Testis (tissue), 3 donors: ENCODE data around the gene IFIT2. TPM values are rescaled to one million over a fixed set of nuclear protein-coding genes. Genes with fewer than 3 reads are reported as not detected.
"Not testable (repeated sequence)": the region's sequence is repeated elsewhere in the genome, so short reads cannot be mapped to it uniquely, and the experiment has no call there.

Source experiments
- DNase-seq: peaks from one replicate; pipeline ENCODE4 v3.0.0-alpha.2; 2019
- H3K27ac ChIP-seq, 2 donors: fragments of 200-600 bp; sonication (generic); one replicate each; pipeline ENCODE4 v1.5.1; 2019
- H3K27me3 ChIP-seq: fragments of 200-600 bp; sonication (generic); one replicate; pipeline ENCODE4 v1.5.1; 2019
- H3K36me3 ChIP-seq: fragments of 200-600 bp; sonication (generic); one replicate; pipeline ENCODE4 v1.5.1; 2017; ENCODE audit warnings: low read depth; ENCODE audit errors: missing control alignments
- H3K4me1 ChIP-seq: fragments of 200-600 bp; sonication (generic); one replicate; pipeline ENCODE4 v1.5.1; 2019
- H3K4me3 ChIP-seq, 2 donors: fragments of 200-600 bp; sonication (generic); one replicate each; pipeline ENCODE4 v1.5.1; 2017 to 2019
- H3K9me3 ChIP-seq: fragments of 200-600 bp; sonication (generic); one replicate; pipeline ENCODE4 v1.5.1; 2017
- CTCF ChIP-seq, 3 experiments: fragments of 450-650 bp in 2 of 3; fragments of 200-600 bp in 1 of 3; sonication (generic) in 1 of 3; IDR thresholded peaks; one replicate each; pipeline ENCODE4 v1.5.1; 2016 to 2019; ENCODE audit warnings: antibody characterized with exemption in 3 of 3, mild to moderate bottlenecking in 2 of 3, moderate library complexity in 1 of 3
- POLR2A ChIP-seq: fragments of 450-650 bp; IDR thresholded peaks from one replicate; pipeline ENCODE4 v1.6.1; 2017; ENCODE audit warnings: antibody characterized with exemption, mild to moderate bottlenecking, moderate library complexity
- WGBS, 2 donors: methylation state at CpG; one replicate each; pipeline ENCODE4 v1.1.5; 2018; 5-methylcytosine and 5-hydroxymethylcytosine counted together
- intact Hi-C: fragments of 100-400 bp; cut with DNase I; formaldehyde crosslinking; loops from one replicate; pipeline ENCODE4 v1.15.1; 2023; ENCODE audit warnings: low total_unique reads
- polyA plus RNA-seq: library from polyadenylated mRNA; stranded (reverse); fragments of 350-450 nt; fragmentation: Illumina TruSeq; extraction: RNeasy Lipid Tissue Mini Kit (QIAGEN cat#74804); gene quantifications from one replicate; pipeline ENCODE4 v1.2.3, GENCODE V29; 2014; ENCODE audit warnings: low read depth, low replicate concordance; ENCODE audit not compliant: insufficient read depth
- total RNA-seq, 2 donors: library from RNA; depleted of rRNA; stranded (reverse); fragments of >200 nt; gene quantifications; one replicate each; pipeline ENCODE4 v1.2.3, GENCODE V29; 2016

The IFIT2 gene
- total and polyA plus RNA-seq, 3 donors from 2014 or later = 1.3 to 4.3 (median 1.6) TPM

- intact Hi-C loops = no loop called here
- 76 to 81% methylated on average over 5 of the region's 5 CpGs for WGBS, 2 donors
Observed at GRCh38 chr10:89348481-89348880, 46.6 kb downstream of the IFIT2 start.

GRCh38 chr10:89348975-89349374, 47.1 kb downstream of the IFIT2 start:
- Histone ChIP-seq H3K4me1 (peaks cover 16% of the 10 kb centered on the region), H3K36me3 (no peaks in the 10 kb centered on the region), H3K9me3 (no peaks in the 10 kb centered on the region), H3K4me3 (no peak overlapping the region), H3K27me3 (no peaks in the 10 kb centered on the region), H3K27ac (no peak overlapping the region)
- DNase-seq = no peak
- intact Hi-C loops = no loop called here
- 55 to 75% methylated on average over 2 of the region's 2 CpGs for whole genome bisulfite sequencing, 2 donors
- no peak for TF ChIP-seq POLR2A
- TF ChIP-seq CTCF (IDR thresholded peaks at IDR 0.05) = no peak

More at GRCh38 chr10:89348481-89348880, 46.6 kb downstream of the IFIT2 start:
- TF ChIP-seq CTCF (IDR thresholded peaks at IDR 0.05) = no peak
- H3K4me1 ChIP-seq = peaks cover 16% of the 10 kb centered on the region
- H3K36me3 ChIP-seq = no peaks in the 10 kb centered on the region
- no peak overlapping the region for H3K4me3 ChIP-seq
- H3K27ac ChIP-seq = no peak overlapping the region
- H3K27me3 ChIP-seq = no peaks in the 10 kb centered on the region
- no peak for DNase-seq
- no peaks in the 10 kb centered on the region for H3K9me3 ChIP-seq

- DNase-seq = peak; percentile 32
- WGBS, 2 donors = 39 to 41% methylated on average over 7 of the region's 7 CpGs
- peak overlapping the region; percentile 14 to 83 for H3K27ac ChIP-seq
- H3K36me3 ChIP-seq, H3K9me3 ChIP-seq, H3K4me3 ChIP-seq, H3K27me3 ChIP-seq, intact Hi-C loops: not testable (repeated sequence)
- H3K4me1 ChIP-seq = peaks cover 16% of the 10 kb centered on the region
Observed at GRCh38 chr10:89350631-89351315, 48.9 kb downstream of the IFIT2 start.

GRCh38 chr10:89351412-89351779, 49.5 kb downstream of the IFIT2 start:
- intact Hi-C loops = no loop called here
- no peak overlapping the region for H3K4me3 ChIP-seq
- peaks cover 16% of the 10 kb centered on the region for H3K4me1 ChIP-seq
- no peaks in the 10 kb centered on the region for H3K36me3 ChIP-seq
- TF ChIP-seq CTCF (IDR thresholded peaks at IDR 0.05) = no peak
- no peak for TF ChIP-seq POLR2A
- DNase-seq = no peak
- peak overlapping the region; percentile 14 to 83 for H3K27ac ChIP-seq
- no peaks in the 10 kb centered on the region for H3K27me3 ChIP-seq
- 31 to 35% methylated on average over 1 of the region's 1 CpG for WGBS, 2 donors
- H3K9me3 ChIP-seq = no peaks in the 10 kb centered on the region

- H3K27ac ChIP-seq = peak overlapping the region; percentile 14 to 83
- H3K4me3 ChIP-seq = no peak overlapping the region
- no peaks in the 10 kb centered on the region for H3K9me3 ChIP-seq
- peaks cover 16% of the 10 kb centered on the region for H3K4me1 ChIP-seq
- intact Hi-C loops = no loop called here
- 47 to 52% methylated on average over 12 of the region's 12 CpGs for WGBS, 2 donors
- no peaks in the 10 kb centered on the region for H3K27me3 ChIP-seq
- TF ChIP-seq CTCF (IDR thresholded peaks at IDR 0.05) (no peak), POLR2A (no peak)
- no peaks in the 10 kb centered on the region for H3K36me3 ChIP-seq
- DNase-seq = no peak
Observed at GRCh38 chr10:89351780-89352597, 50.1 kb downstream of the IFIT2 start.
